ENCODE measurements around the gene HOXA4.

GRCh38 chr7:27173511-27173955 is 43.0 kb upstream of the HOXA4 start:
- TF ChIP-seq CTCF (conservative IDR thresholded peaks at IDR 0.05; ENCODE audit: low read length) (no peak), EZH2phosphoT487 (IDR thresholded peaks at IDR 0.05; ENCODE audit: borderline replicate concordance) (no peak)

Data from Loucy (cell line).